HG03095 (cell line): ENCODE data around the gene MYH10.

Experiments
- ATAC-seq: cut with Tn5 transposase; IDR thresholded peaks from one replicate; pipeline ENCODE4 v1.9.1; 2021; ENCODE audit warnings: moderate library complexity; ENCODE audit not compliant: unreplicated experiment

Gene MYH10

GRCh38 chr17:8499614-8500013 lies 130.9 kb downstream of the MYH10 start:
- no peak for ATAC-seq

GRCh38 chr17:8499171-8499570 lies 131.4 kb downstream of the MYH10 start:
- ATAC-seq, result no peak

- no peak for ATAC-seq
These were observed 134.4 kb downstream of the MYH10 start for GRCh38 chr17:8496081-8496480.

- no peak for ATAC-seq
These were observed 135.9 kb downstream of the MYH10 start for GRCh38 chr17:8494506-8495111.

GRCh38 chr17:8494021-8494420 lies 136.5 kb downstream of the MYH10 start:
- ATAC-seq, result no peak

- no peak for ATAC-seq
These were observed 138.4 kb downstream of the MYH10 start for GRCh38 chr17:8492121-8492520.

- no peak for ATAC-seq
These were observed 140.1 kb downstream of the MYH10 start for GRCh38 chr17:8490256-8491023.

- no peak for ATAC-seq
These were observed 140.7 kb downstream of the MYH10 start for GRCh38 chr17:8489841-8490240.

GRCh38 chr17:8488901-8489300 lies 141.6 kb downstream of the MYH10 start:
- ATAC-seq, result no peak

GRCh38 chr17:8488491-8488890 lies 142.0 kb downstream of the MYH10 start:
- no peak for ATAC-seq

- ATAC-seq, result no peak
These were observed 142.8 kb downstream of the MYH10 start for GRCh38 chr17:8487743-8488142.

- ATAC-seq, result no peak
These were observed 143.3 kb downstream of the MYH10 start for GRCh38 chr17:8487130-8487645.

GRCh38 chr17:8485491-8485890 lies 145.0 kb downstream of the MYH10 start:
- ATAC-seq, result no peak

GRCh38 chr17:8484465-8484864 lies 146.1 kb downstream of the MYH10 start:
- no peak for ATAC-seq

- ATAC-seq, result no peak
These were observed 148.0 kb downstream of the MYH10 start for GRCh38 chr17:8482546-8482945.

GRCh38 chr17:8481703-8482102 lies 148.8 kb downstream of the MYH10 start:
- no peak for ATAC-seq

- no peak for ATAC-seq
These were observed 149.4 kb downstream of the MYH10 start for GRCh38 chr17:8481089-8481488.

- ATAC-seq, result no peak
These were observed 150.2 kb downstream of the MYH10 start for GRCh38 chr17:8480011-8480976.

GRCh38 chr17:8479431-8479947 lies 151.0 kb downstream of the MYH10 start:
- ATAC-seq, result no peak

GRCh38 chr17:8477715-8478441 lies 152.6 kb downstream of the MYH10 start:
- no peak for ATAC-seq
